OCI-LY3 (cell line): ENCODE data around the gene KRTAP5-1.

ENCODE experiments used
- H2AFZ ChIP-seq: fragments of 200-600, 300-600 bp; shearing (Covaris generic); 2 replicates; pipeline ENCODE4 v1.6.0; 2014; ENCODE audit warnings: antibody characterized with exemption, low read depth, low read length
- H3K27ac ChIP-seq: fragments of 200-600, 300-600 bp; sonication (generic); 2 replicates; pipeline ENCODE4 v1.5.1; 2014; ENCODE audit warnings: mild to moderate bottlenecking, low read length, moderate library complexity, mixed read lengths
- H3K27me3 ChIP-seq: fragments of 200-600, 300-600 bp; sonication (generic); 2 replicates; pipeline ENCODE4 v1.6.1; 2014; ENCODE audit warnings: low read depth, low read length, mixed read lengths
- H3K36me3 ChIP-seq: fragments of 200-600, 300-600 bp; sonication (generic); replicated peaks from 2 replicates; pipeline ENCODE3; 2014; ENCODE audit warnings: low read depth, low read length, mixed read lengths
- H3K4me1 ChIP-seq: fragments of 300-600, 200-600 bp; sonication (generic); 2 replicates; pipeline ENCODE4 v1.6.1; 2014; ENCODE audit warnings: low read length, mixed read lengths
- H3K4me2 ChIP-seq: fragments of 200-600, 300-600 bp; sonication (generic); 2 replicates; pipeline ENCODE4 v1.6.1; 2014; ENCODE audit warnings: low read length, mixed read lengths
- H3K4me3 ChIP-seq: fragments of 300-600, 200-600 bp; sonication (generic); 2 replicates; pipeline ENCODE4 v1.5.1; 2014; ENCODE audit warnings: antibody characterized with exemption, mild to moderate bottlenecking, low read length, moderate library complexity
- H3K79me2 ChIP-seq: fragments of 300-600, 200-600 bp; shearing (Covaris generic); 2 replicates; pipeline ENCODE4 v1.6.1; 2014; ENCODE audit warnings: mild to moderate bottlenecking, low read length, mixed read lengths
- H3K9ac ChIP-seq: fragments of 300-600, 200-600 bp; shearing (Covaris generic); 2 replicates; pipeline ENCODE4 v1.6.0; 2014; ENCODE audit warnings: mild to moderate bottlenecking, low read length, moderate library complexity
- H3K9me3 ChIP-seq: fragments of 200-600, 300-600 bp; shearing (Covaris generic); 2 replicates; pipeline ENCODE4 v1.6.1; 2014; ENCODE audit warnings: low read length, mixed read lengths; ENCODE audit not compliant: insufficient read depth
- H4K20me1 ChIP-seq: fragments of 200-600, 300-600 bp; sonication (generic); 2 replicates; pipeline ENCODE4 v1.6.1; 2016; ENCODE audit warnings: low read length, mixed read lengths; ENCODE audit not compliant: insufficient read depth
- EZH2phosphoT487 ChIP-seq: fragments of 200-600 bp; shearing (Covaris generic); IDR thresholded peaks from 2 replicates; pipeline ENCODE4 v1.6.1; 2018; ENCODE audit warnings: antibody characterized with exemption, mixed run types, low read depth
- TF ChIP-seq, protein P1 (sequence below): fragments of 200-600, 300-600 bp; sonication (generic); IDR thresholded peaks from 2 replicates; pipeline ENCODE4 v1.5.1; 2014; ENCODE audit warnings: antibody characterized with exemption, low read length, low read depth

KRTAP5-1 gene

DNA sequence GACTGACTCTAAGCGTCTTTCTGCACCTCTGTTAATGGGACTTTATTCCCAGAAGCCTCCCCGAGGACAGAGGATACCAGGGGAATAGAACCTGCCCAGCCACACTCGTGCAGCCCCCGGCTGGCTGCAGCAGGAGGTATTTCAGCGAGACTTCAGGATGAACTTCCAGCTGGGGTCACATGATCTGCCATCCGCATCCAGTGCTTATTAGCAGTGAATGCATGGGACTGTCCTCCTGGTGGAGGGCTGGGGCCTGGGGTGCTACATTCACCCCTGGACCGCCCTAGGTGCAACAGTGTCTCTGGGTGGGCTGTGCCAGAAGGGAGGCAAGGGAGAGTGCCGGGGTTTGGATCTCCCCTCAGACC is 14.6 kb downstream of the KRTAP5-1 start:
- no peak overlapping the region for H3K27ac ChIP-seq
- H3K27me3 ChIP-seq = peaks cover 15% of the 10 kb centered on the region; the same call in 1 of the 2 replicates
- H3K4me1 ChIP-seq = peaks cover 13% of the 10 kb centered on the region
- H3K4me2 ChIP-seq = peak overlapping the region; percentile 75; the same call in 1 of the 2 replicates
- no peak overlapping the region for H3K9ac ChIP-seq
- no peaks in the 10 kb centered on the region for H3K9me3 ChIP-seq
- H2AFZ ChIP-seq = no peak overlapping the region
- H4K20me1 ChIP-seq = peaks cover 30% of the 10 kb centered on the region
- H3K4me3 ChIP-seq = peak overlapping the region; percentile 73; the same call in 1 of the 2 replicates
- 0 out of 2 replicates have a peak, but pooled peaks cover 5% of the 10 kb centered on the region for H3K79me2 ChIP-seq
- TF ChIP-seq, protein P1, sequence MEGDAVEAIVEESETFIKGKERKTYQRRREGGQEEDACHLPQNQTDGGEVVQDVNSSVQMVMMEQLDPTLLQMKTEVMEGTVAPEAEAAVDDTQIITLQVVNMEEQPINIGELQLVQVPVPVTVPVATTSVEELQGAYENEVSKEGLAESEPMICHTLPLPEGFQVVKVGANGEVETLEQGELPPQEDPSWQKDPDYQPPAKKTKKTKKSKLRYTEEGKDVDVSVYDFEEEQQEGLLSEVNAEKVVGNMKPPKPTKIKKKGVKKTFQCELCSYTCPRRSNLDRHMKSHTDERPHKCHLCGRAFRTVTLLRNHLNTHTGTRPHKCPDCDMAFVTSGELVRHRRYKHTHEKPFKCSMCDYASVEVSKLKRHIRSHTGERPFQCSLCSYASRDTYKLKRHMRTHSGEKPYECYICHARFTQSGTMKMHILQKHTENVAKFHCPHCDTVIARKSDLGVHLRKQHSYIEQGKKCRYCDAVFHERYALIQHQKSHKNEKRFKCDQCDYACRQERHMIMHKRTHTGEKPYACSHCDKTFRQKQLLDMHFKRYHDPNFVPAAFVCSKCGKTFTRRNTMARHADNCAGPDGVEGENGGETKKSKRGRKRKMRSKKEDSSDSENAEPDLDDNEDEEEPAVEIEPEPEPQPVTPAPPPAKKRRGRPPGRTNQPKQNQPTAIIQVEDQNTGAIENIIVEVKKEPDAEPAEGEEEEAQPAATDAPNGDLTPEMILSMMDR = no peak
- TF ChIP-seq EZH2phosphoT487 = no peak
- H3K36me3 ChIP-seq = no peaks in the 10 kb centered on the region

GRCh38 chr11:1570001-1570453 is 15.1 kb downstream of the KRTAP5-1 start:
- Histone ChIP-seq H4K20me1 (peaks cover 28% of the 10 kb centered on the region), H3K4me1 (peaks cover 13% of the 10 kb centered on the region), H3K36me3 (no peaks in the 10 kb centered on the region), H2AFZ (no peak overlapping the region), H3K4me3 (no peak overlapping the region), H3K27ac (no peak overlapping the region), H3K9ac (no peak overlapping the region), H3K79me2 (0 out of 2 replicates have a peak, but pooled peaks cover 5% of the 10 kb centered on the region), H3K9me3 (no peaks in the 10 kb centered on the region), H3K4me2 (no peak overlapping the region), H3K27me3 (peaks cover 15% of the 10 kb centered on the region; the same call in 1 of the 2 replicates)
- no peak for TF ChIP-seq EZH2phosphoT487
- TF ChIP-seq, protein P1 = no peak

- Histone ChIP-seq H3K4me2 (no peak overlapping the region), H3K79me2 (0 out of 2 replicates have a peak, but pooled peaks cover 5% of the 10 kb centered on the region), H3K4me3 (no peak overlapping the region), H3K27me3 (peaks cover 15% of the 10 kb centered on the region; the same call in 1 of the 2 replicates), H3K36me3 (no peaks in the 10 kb centered on the region), H4K20me1 (peaks cover 25% of the 10 kb centered on the region), H3K27ac (no peak overlapping the region), H3K9me3 (no peaks in the 10 kb centered on the region), H3K4me1 (peaks cover 13% of the 10 kb centered on the region), H3K9ac (no peak overlapping the region), H2AFZ (no peak overlapping the region)
- TF ChIP-seq EZH2phosphoT487 = no peak
- TF ChIP-seq, protein P1 = no peak
These were observed 15.8 kb downstream of the KRTAP5-1 start for GRCh38 chr11:1569251-1569780.

DNA sequence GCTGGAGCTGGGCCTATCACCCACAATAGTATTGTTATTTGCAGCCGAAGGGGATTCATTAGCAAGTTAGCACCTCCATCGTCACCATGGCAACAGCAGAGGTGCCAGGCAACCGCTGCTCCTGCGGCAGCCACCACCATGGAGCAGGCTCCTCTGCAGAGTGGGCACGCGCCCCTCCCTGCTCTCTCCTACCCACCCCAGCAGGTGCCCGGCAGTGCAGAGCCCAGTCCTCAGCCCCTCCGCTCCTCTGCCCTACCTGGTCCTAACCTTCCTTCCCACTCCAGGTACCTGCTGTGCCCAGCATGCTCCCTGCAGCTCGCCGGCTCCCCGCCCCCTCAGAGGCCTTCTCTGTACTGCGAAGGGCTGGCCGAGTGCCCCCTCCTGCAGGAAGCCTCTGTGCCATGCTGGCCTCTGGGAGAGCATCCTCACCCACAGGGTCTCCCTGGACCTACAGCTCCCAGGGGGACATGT is 16.6 kb downstream of the KRTAP5-1 start:
- no peaks in the 10 kb centered on the region for H3K9me3 ChIP-seq
- H3K4me2 ChIP-seq = no peak overlapping the region
- H3K27ac ChIP-seq = no peak overlapping the region
- peaks cover 6% of the 10 kb centered on the region; the same call in 1 of the 2 replicates for H3K4me1 ChIP-seq
- H3K27me3 ChIP-seq = peaks cover 9% of the 10 kb centered on the region; the same call in 1 of the 2 replicates
- no peak for TF ChIP-seq EZH2phosphoT487
- TF ChIP-seq, protein P1 = no peak
- H3K4me3 ChIP-seq = no peak overlapping the region
- no peaks in the 10 kb centered on the region for H3K36me3 ChIP-seq
- 0 out of 2 replicates have a peak, but pooled peaks cover 5% of the 10 kb centered on the region for H3K79me2 ChIP-seq
- H4K20me1 ChIP-seq = peaks cover 25% of the 10 kb centered on the region
- H3K9ac ChIP-seq = no peak overlapping the region
- no peak overlapping the region for H2AFZ ChIP-seq
